Esophagus squamous epithelium (tissue), 5 donors: ENCODE results near the gene BCLAF3. TPM values are rescaled to one million over a fixed set of nuclear protein-coding genes. Genes with fewer than 3 reads are reported as not detected.

Experiments used
- DNase-seq: peaks from one replicate; lab custom pipeline; 2025; lab: John Stamatoyannopoulos, UW
- H3K27ac ChIP-seq, 4 donors: fragments of 200-600 bp; sonication (generic); one replicate each; pipeline ENCODE4 v1.5.1; 2016 to 2019; ENCODE audit warnings: mild to moderate bottlenecking in 1 of 4
- H3K27me3 ChIP-seq, 4 donors: fragments of 200-600 bp; sonication (generic); 1 replicate in 3 of 4; 2 replicates in 1 of 4; pipeline versions ENCODE4 v1.5.1 to v1.6.0; 2017 to 2021; ENCODE audit warnings: antibody characterized with exemption in 1 of 4
- H3K36me3 ChIP-seq, 3 donors: fragments of 200-600 bp; sonication (generic); one replicate each; pipeline ENCODE4 v1.5.1; 2016 to 2019
- H3K4me1 ChIP-seq, 3 donors: fragments of 200-600 bp; sonication (generic); one replicate each; pipeline ENCODE4 v1.5.1; 2017 to 2019
- H3K4me3 ChIP-seq, 4 donors: fragments of 200-600 bp; sonication (generic); 1 replicate in 3 of 4; 2 replicates in 1 of 4; pipeline ENCODE4 v1.5.1; 2016 to 2019; ENCODE audit warnings: mild to moderate bottlenecking in 2 of 4, moderate library complexity in 1 of 4
- H3K9me3 ChIP-seq, 3 donors: fragments of 200-600 bp; sonication (generic); one replicate each; pipeline ENCODE4 v1.5.1; 2016 to 2019
- POLR2A ChIP-seq, 4 donors: fragments of 450-650 bp; IDR thresholded peaks; one replicate each; pipeline ENCODE4 v1.6.1; 2017; ENCODE audit warnings: antibody characterized with exemption in 4 of 4, mild to moderate bottlenecking in 4 of 4, moderate library complexity in 3 of 4
- WGBS, 2 donors: methylation state at CpG; one replicate each; pipeline ENCODE4 v1.1.5; 2018; 5-methylcytosine and 5-hydroxymethylcytosine counted together
- intact Hi-C: fragments of 100-400 bp; cut with DNase I; formaldehyde crosslinking; loops from one replicate; pipeline ENCODE4 v1.15.0; 2022
- total RNA-seq, 4 donors: library from RNA; depleted of rRNA; stranded (reverse); fragments of >200 nt; gene quantifications; one replicate each; pipeline ENCODE4 v1.1.0, GENCODE V29; 2016
- TF ChIP-seq, protein P1 (sequence below), 6 experiments: fragments of 450-650 bp in 4 of 6; fragments of 200-600 bp in 2 of 6; sonication (generic) in 2 of 6; IDR thresholded peaks; one replicate each; pipeline ENCODE4 v1.5.1; 2016 to 2019; ENCODE audit warnings: antibody characterized with exemption in 6 of 6, mild to moderate bottlenecking in 4 of 6, moderate library complexity in 4 of 6
- donor health status: DM: yes; HTN: yes; CAD: no.

The BCLAF3 gene
- total RNA-seq, 4 donors from 2014 or later: 3.5 to 7.1 (median 5.5) TPM

DNA sequence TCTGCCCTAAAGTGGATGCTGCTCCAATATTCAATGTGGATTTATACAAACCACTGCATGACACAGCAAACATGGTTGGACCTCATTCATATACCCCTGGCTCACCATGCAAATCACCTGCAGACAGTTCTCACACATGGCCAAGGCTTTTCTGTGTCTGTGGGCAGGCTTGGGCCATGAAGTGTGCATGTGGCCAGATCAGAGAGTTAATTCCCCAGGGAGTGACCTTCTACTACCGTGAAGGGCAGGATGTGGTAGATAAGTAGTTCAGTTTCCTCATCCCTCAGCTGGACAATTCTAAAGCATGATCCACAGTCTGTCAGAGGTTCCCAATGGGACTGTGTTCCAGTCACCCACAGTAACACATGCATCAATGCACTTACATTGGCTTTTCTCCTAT is 24.6 kb upstream of the BCLAF3 start:
- H3K27me3 ChIP-seq: no peaks in the 10 kb centered on the region
- TF ChIP-seq, protein P1, sequence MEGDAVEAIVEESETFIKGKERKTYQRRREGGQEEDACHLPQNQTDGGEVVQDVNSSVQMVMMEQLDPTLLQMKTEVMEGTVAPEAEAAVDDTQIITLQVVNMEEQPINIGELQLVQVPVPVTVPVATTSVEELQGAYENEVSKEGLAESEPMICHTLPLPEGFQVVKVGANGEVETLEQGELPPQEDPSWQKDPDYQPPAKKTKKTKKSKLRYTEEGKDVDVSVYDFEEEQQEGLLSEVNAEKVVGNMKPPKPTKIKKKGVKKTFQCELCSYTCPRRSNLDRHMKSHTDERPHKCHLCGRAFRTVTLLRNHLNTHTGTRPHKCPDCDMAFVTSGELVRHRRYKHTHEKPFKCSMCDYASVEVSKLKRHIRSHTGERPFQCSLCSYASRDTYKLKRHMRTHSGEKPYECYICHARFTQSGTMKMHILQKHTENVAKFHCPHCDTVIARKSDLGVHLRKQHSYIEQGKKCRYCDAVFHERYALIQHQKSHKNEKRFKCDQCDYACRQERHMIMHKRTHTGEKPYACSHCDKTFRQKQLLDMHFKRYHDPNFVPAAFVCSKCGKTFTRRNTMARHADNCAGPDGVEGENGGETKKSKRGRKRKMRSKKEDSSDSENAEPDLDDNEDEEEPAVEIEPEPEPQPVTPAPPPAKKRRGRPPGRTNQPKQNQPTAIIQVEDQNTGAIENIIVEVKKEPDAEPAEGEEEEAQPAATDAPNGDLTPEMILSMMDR (IDR thresholded peaks at IDR 0.05): no peak
- no peak for TF ChIP-seq POLR2A (IDR thresholded peaks at IDR 0.05)
- no peak for DNase-seq
- H3K27ac ChIP-seq: no peak overlapping the region
- no peaks in the 10 kb centered on the region for H3K36me3 ChIP-seq
- no peaks in the 10 kb centered on the region for H3K9me3 ChIP-seq
- no CpG with 5 or more reads among the region's 1 CpG for WGBS, 2 donors
- no peaks in the 10 kb centered on the region for H3K4me1 ChIP-seq
- intact Hi-C loops: no loop called here
- no peak overlapping the region for H3K4me3 ChIP-seq

DNA sequence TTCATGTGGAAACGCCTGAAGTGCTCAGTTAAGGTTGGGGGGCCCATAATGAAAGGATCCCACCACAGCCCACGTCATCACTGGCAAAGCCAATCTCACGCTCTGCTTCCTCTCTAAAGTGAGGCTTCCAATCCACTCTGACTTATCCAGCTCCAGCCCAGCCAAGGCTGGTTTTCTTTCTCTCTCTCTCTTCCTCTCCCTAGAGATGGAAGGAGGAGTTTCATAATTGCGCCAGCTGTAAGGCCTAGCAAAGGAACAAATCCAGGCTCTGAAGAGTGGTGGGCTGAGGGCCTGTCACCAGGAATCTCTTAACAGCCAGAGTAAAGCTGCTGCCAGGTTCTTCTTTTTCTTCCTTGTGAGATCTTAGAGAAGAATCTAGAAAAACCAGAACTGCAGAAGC is 20.7 kb upstream of the BCLAF3 start:
- Histone ChIP-seq H3K27ac (no peak overlapping the region), H3K36me3 (no peaks in the 10 kb centered on the region), H3K27me3 (no peaks in the 10 kb centered on the region), H3K4me1 (no peaks in the 10 kb centered on the region), H3K9me3 (no peaks in the 10 kb centered on the region), H3K4me3 (no peak overlapping the region)
- 69 to 71% methylated on average over 4 of the region's 4 CpGs for WGBS, 2 donors
- no peak for DNase-seq
- intact Hi-C loops: no loop called here
- TF ChIP-seq, protein P1 (IDR thresholded peaks at IDR 0.05): no peak
- no peak for TF ChIP-seq POLR2A (IDR thresholded peaks at IDR 0.05)

DNA sequence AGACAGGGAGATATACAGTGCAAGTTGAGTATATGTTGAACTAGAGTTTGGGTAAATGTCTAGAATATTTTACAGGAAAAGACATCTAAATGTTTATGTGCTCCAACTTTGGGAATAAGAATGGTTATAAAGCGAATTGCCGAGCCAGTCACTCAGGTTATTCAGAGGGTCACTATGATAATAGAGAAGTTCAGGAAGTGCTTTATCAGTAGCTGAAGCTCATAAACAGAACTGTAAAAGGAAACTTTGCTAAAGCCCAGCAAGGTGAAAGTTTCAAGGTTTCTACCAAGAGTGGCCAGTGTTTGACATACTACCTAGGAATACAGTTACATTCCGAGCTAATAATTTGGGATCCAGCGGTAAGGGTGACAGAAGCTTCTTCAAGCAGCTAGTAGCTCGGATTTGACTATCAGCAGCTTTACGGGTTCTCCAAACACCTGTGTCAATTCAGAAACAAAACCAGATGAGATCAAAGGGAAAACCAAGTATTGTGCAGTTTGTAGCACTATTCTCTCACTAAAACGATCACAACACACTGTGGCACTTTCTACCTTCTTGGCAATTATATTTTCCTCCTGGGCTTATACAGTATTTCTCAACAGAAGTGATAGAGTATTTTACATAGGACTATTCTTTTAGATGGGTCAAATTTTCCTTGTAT is 17.2 kb upstream of the BCLAF3 start:
- 74 to 75% methylated on average over 5 to 7 of the region's 7 CpGs for WGBS, 2 donors
- no peak overlapping the region for H3K4me3 ChIP-seq
- no peak overlapping the region for H3K27ac ChIP-seq
- TF ChIP-seq POLR2A (IDR thresholded peaks at IDR 0.05): no peak
- TF ChIP-seq, protein P1 (IDR thresholded peaks at IDR 0.05): no peak
- H3K4me1 ChIP-seq: no peaks in the 10 kb centered on the region
- intact Hi-C loops: no loop called here
- no peaks in the 10 kb centered on the region for H3K27me3 ChIP-seq
- no peaks in the 10 kb centered on the region for H3K9me3 ChIP-seq
- DNase-seq: no peak
- H3K36me3 ChIP-seq: no peaks in the 10 kb centered on the region

DNA sequence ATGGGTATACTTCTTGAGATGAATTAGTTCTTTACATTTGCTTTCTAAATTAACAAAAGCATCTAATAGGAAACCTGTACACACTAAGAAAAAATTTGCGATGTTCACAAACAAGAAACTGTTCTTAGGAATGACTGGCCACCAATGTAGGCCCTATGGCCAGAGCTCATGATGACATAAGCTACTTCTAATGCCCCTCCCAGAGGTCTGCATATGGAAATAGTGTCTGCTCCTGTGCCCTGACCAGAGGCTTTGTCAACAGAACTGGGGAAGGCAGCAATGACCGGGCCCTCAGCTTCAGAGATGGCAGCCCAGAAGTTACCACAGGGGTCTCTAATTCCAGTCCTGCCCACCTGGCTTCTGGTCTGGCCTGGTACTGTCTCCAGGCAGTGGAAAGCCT is 15.0 kb upstream of the BCLAF3 start:
- Histone ChIP-seq H3K36me3 (no peaks in the 10 kb centered on the region), H3K9me3 (no peaks in the 10 kb centered on the region), H3K27me3 (no peaks in the 10 kb centered on the region), H3K4me1 (no peaks in the 10 kb centered on the region), H3K27ac (no peak overlapping the region), H3K4me3 (no peak overlapping the region)
- TF ChIP-seq, protein P1 (IDR thresholded peaks at IDR 0.05): no peak
- TF ChIP-seq POLR2A (IDR thresholded peaks at IDR 0.05): no peak
- no peak for DNase-seq
- 36 to 100% methylated on average over 1 of the region's 2 CpGs for WGBS, 2 donors
- intact Hi-C loops: no loop called here

DNA sequence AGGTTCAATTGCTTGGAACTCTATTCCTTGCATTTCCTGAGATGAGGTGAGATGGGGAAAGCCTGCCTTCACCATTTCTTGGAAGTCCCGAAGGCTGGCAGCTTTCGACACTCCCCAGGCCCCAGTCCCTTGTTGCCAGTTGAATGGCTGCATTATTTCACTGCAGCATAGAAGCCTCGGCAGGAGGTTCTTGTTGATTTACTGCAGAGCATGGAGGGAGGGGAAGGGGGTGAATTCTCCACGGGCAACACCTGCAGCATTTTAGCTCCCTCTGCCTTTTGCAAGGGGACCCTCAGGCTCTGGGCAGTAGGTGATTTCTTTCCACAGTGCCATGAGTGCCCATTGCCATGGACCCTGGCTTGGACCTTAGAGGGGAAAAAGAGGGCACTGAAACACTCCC is 10.7 kb upstream of the BCLAF3 start:
- no peak overlapping the region for H3K4me3 ChIP-seq
- no peak for DNase-seq
- H3K36me3 ChIP-seq: no peaks in the 10 kb centered on the region
- intact Hi-C loops: no loop called here
- no peak overlapping the region for H3K27ac ChIP-seq
- no peaks in the 10 kb centered on the region for H3K9me3 ChIP-seq
- no peaks in the 10 kb centered on the region for H3K4me1 ChIP-seq
- WGBS, 2 donors: 72 to 87% methylated on average over 2 of the region's 4 CpGs
- TF ChIP-seq, protein P1 (IDR thresholded peaks at IDR 0.05): no peak
- no peak for TF ChIP-seq POLR2A (IDR thresholded peaks at IDR 0.05)
- H3K27me3 ChIP-seq: no peaks in the 10 kb centered on the region
